Left ventricle myocardium inferior (tissue), 1 donor: Measurements from ENCODE around the gene ASL. TPM values are rescaled to one million over a fixed set of nuclear protein-coding genes. Genes with fewer than 3 reads are reported as not detected.
"Not testable (repeated sequence)": the region's sequence is repeated elsewhere in the genome, so short reads cannot be mapped to it uniquely, and the experiment has no call there.

Experiments
- DNase-seq: peaks from one replicate; pipeline ENCODE4 v3.0.0-alpha.2; 2020
- H3K27ac ChIP-seq: fragments of 200-600 bp; replicated peaks from 2 replicates; pipeline ENCODE4 v1.8.0; 2021
- H3K27me3 ChIP-seq: fragments of 200-600 bp; 2 replicates; pipeline ENCODE4 v1.8.0; 2021; ENCODE audit warnings: low read depth
- H3K36me3 ChIP-seq: fragments of 200-600 bp; 2 replicates; pipeline ENCODE4 v1.8.0; 2021
- H3K4me1 ChIP-seq: fragments of 200-600 bp; 2 replicates; pipeline ENCODE4 v1.8.0; 2021
- H3K4me3 ChIP-seq: fragments of 200-600 bp; 2 replicates; pipeline ENCODE4 v1.8.0; 2021; ENCODE audit warnings: mild to moderate bottlenecking, moderate library complexity
- H3K9me3 ChIP-seq: fragments of 200-600 bp; replicated peaks from 2 replicates; pipeline ENCODE4 v1.8.0; 2021
- intact Hi-C: fragments of 100-400 bp; cut with micrococcal nuclease; formaldehyde crosslinking; loops from one replicate; pipeline ENCODE4 v1.11.0; 2022
- total RNA-seq: library from RNA; stranded (reverse); fragmentation: NEBNext Ultra II Directional; extraction: Animal tissue kit (Norgen Biotek cat#: 25700); gene quantifications from one replicate; pipeline ENCODE4 v1.2.1, GENCODE V29; 2021
- TF ChIP-seq, protein P1 (sequence below): fragments of 200-600 bp; IDR thresholded peaks from 2 replicates; pipeline ENCODE4 v1.8.0; 2021; ENCODE audit warnings: antibody characterized with exemption, mild to moderate bottlenecking, borderline replicate concordance
- donor health status: DM: no; HTN: yes; CAD: no; lungs with severe emphysema.

ASL gene
- total RNA-seq, 1 donor from 2014 or later, result 8.5 TPM

DNA sequence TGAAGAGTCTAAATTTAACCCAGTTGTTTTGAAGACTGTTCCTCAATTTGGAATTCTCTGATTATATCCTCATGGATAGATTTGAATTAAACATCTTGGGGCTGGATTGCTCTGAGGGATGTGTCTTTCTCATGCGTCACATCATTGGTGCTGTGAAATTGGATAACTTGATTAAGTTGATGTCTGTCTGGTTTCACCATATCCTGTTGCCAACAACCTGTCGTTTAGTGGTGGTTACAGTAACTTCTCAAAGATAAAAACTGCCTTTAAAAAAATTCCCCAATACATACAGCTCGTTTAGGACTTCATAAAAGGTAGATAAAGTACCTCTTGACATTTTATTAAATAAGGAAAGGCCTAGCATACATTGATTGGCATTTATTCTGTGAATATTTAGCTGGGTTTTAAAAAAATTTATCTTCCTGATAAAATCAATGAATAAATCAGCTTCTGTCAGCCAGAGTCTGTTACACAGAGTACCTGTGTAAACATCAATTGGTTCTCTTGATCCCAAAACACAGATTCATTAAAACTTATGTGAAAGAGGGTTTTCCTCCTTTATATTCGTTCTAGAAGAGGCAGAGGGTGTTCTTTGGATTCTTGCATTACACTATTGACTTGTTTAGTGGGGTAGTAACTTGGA, 49.6 kb downstream of the ASL start:
- no peak for DNase-seq
- Histone ChIP-seq H3K27me3 (no peaks in the 10 kb centered on the region), H3K9me3 (no peaks in the 10 kb centered on the region), H3K4me3 (no peak overlapping the region), H3K27ac (peak overlapping the region; percentile 62), H3K4me1 (peaks cover 65% of the 10 kb centered on the region), H3K36me3 (peaks cover 7% of the 10 kb centered on the region)
- intact Hi-C loops, result no loop called here
- TF ChIP-seq, protein P1, sequence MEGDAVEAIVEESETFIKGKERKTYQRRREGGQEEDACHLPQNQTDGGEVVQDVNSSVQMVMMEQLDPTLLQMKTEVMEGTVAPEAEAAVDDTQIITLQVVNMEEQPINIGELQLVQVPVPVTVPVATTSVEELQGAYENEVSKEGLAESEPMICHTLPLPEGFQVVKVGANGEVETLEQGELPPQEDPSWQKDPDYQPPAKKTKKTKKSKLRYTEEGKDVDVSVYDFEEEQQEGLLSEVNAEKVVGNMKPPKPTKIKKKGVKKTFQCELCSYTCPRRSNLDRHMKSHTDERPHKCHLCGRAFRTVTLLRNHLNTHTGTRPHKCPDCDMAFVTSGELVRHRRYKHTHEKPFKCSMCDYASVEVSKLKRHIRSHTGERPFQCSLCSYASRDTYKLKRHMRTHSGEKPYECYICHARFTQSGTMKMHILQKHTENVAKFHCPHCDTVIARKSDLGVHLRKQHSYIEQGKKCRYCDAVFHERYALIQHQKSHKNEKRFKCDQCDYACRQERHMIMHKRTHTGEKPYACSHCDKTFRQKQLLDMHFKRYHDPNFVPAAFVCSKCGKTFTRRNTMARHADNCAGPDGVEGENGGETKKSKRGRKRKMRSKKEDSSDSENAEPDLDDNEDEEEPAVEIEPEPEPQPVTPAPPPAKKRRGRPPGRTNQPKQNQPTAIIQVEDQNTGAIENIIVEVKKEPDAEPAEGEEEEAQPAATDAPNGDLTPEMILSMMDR, result no peak

DNA sequence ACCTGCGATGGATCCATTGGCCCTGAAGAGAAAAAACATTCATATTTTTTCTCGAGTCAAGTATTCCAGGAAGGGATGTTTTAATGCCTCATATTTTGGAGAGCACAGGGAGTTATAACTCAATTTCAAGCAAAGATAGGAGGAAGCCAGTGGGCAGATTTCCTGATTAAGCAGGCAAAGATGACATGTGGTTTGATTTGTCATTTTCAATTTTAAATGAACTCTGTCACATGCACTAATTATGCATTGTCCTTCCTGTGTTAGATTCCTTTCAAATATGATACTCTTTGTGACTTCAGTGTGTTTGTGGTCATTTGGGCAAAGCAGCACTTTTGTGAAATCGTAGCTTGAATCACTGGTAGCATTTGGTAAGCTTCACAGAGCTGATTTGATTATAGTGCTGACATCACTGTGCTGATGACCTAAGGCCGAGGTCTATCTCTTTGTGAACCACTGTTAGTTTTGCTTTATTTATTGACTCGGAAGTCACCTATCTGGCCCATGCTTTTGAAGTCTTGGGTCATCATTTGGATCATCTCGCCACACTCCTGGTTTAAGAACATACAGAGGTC, 50.2 kb downstream of the ASL start:
- DNase-seq, H3K27me3 ChIP-seq, H3K4me3 ChIP-seq, H3K9me3 ChIP-seq, intact Hi-C loops: not testable (repeated sequence)
- peak overlapping the region; percentile 62 for H3K27ac ChIP-seq
- H3K36me3 ChIP-seq, result peaks cover 10% of the 10 kb centered on the region
- H3K4me1 ChIP-seq, result peaks cover 72% of the 10 kb centered on the region

DNA sequence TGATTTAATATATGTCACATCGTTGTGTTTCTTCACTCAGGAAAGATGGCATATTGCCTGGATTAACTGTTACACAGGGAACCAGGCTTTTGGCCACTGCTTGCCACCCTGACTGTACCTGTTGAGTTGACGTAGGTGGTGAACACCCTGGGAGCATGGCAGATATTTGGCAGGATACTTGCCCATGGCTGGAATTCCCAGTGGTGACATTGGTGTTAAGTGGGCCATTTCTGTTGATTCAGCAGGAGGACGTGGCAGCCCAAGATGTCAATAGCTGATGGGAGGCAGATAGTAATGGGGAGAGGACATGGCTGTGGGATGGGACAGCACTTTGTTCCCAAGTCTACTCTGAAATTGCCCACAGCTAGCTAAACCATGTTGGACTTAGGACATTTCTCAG, 51.6 kb downstream of the ASL start:
- Histone ChIP-seq H3K27ac (peak overlapping the region; percentile 62), H3K36me3 (peaks cover 17% of the 10 kb centered on the region), H3K4me1 (peaks cover 67% of the 10 kb centered on the region)
- DNase-seq, intact Hi-C loops, H3K27me3 ChIP-seq, H3K9me3 ChIP-seq, H3K4me3 ChIP-seq: not testable (repeated sequence)

DNA sequence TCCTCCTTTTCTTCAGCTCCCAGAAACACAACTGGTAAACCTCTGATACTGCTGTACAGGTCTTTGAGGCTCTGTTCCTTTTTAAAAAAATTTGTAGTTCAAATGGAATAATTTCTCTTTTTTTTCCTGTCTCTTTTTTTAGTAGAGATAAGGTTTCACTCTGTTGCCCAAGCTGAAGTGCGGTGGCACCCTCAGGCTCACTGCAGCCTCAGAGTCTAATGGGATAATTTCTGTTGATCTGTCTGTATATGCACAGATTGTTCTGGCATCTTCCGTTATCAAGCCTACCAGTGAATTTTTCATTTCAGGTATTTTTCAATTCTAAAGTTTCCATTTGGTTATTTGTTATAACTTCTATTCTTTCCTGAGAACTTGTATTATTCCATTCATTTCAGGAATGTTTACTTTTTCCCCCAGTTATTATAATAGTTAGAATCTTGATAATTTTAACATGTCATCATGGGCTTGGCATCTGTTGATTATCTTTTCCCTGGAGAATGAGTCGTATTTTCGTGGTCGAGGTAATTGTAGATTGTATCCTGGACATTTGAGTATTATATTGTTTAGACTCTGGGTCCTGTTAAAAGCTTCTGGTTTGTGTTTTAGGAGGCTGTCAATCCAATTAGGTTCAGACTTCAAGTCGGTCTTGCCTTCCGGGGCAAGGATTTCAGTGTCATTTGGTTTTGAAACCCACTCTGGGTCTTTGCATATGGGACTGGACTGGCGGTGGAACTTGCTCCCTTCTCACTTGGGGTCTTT, 63.6 kb downstream of the ASL start:
- no peak overlapping the region for H3K4me3 ChIP-seq
- TF ChIP-seq, protein P1, result no peak
- intact Hi-C loops, result no loop called here
- no peaks in the 10 kb centered on the region for H3K9me3 ChIP-seq
- H3K36me3 ChIP-seq, result peaks cover 40% of the 10 kb centered on the region
- H3K27ac ChIP-seq, result no peak overlapping the region
- no peak for DNase-seq
- no peaks in the 10 kb centered on the region for H3K27me3 ChIP-seq
- H3K4me1 ChIP-seq, result peaks cover 48% of the 10 kb centered on the region

DNA sequence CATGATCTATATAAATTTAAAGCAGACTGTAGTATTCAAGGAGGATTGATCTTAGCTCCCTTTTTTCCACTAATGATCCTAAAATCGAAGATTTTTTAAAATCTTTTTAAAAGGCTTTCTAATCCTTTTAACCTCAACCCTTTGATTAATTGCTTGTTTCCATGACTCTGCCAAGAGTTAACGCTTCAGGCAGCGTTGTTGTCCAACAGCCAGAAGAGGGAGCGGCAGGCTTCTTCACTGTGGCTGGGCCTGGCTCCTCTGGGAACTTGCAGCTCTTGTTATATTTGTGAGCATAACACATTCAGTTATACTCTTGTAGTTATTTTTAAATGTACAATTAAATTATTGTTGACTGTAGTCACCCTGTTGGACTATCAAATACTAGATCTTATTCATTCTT, 65.3 kb downstream of the ASL start:
- H3K4me1 ChIP-seq, result peaks cover 51% of the 10 kb centered on the region
- H3K9me3 ChIP-seq, result no peaks in the 10 kb centered on the region
- intact Hi-C loops, result no loop called here
- TF ChIP-seq, protein P1, result peak; percentile 82
- peak; percentile 52 for DNase-seq
- H3K4me3 ChIP-seq, result no peak overlapping the region
- H3K27ac ChIP-seq, result peak overlapping the region; percentile 48
- H3K27me3 ChIP-seq, result no peaks in the 10 kb centered on the region
- peaks cover 42% of the 10 kb centered on the region for H3K36me3 ChIP-seq

DNA sequence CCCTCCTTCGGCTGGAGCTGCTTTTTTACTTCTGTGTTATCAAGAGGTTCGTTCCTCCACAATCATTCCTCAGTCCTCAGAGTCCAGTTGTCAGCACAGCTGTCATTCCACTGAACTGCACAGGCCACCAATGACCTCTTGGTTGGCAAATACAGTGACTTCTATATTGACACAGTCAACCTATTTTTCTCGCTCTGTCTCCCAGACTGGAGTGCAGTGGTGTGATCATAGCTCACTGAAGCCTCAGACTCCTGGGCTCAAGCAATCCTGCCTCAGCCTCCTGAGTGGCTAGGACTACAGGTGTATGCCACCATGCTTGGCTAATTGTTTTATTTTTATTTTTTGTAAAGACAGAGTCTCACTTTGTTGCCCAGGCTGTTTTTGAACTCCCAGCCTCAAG, 66.7 kb downstream of the ASL start:
- TF ChIP-seq, protein P1, result no peak
- no peak for DNase-seq
- intact Hi-C loops, result no loop called here
- Histone ChIP-seq H3K27me3 (no peaks in the 10 kb centered on the region), H3K4me3 (no peak overlapping the region), H3K36me3 (peaks cover 33% of the 10 kb centered on the region), H3K4me1 (peaks cover 62% of the 10 kb centered on the region), H3K27ac (peak overlapping the region; percentile 51), H3K9me3 (no peaks in the 10 kb centered on the region)
